Activated T-helper 2 cell treated with anti-CD3 and anti-CD28 coated beads, Interferon-gamma antibody, Interleukin-2, Interleukin-4, amounts not matched to agents 10 μg/mL and 5 μg/mL and 100 μg/mL, durations not matched to agents 14 hours and 24 hours and 36 hours (primary cell): ENCODE measurements around the gene IL17C. TPM values are rescaled to one million over a fixed set of nuclear protein-coding genes. Genes with fewer than 3 reads are reported as not detected.
A peak's percentile ranks its signal among the peaks of the same experiment; 100 is the strongest.

Experiments used
- DNase-seq: peaks from one replicate; pipeline ENCODE4 v3.0.0; 2021; ENCODE audit warnings: low spot score
- H3K27ac Mint-ChIP-seq: one replicate; pipeline ENCODE4 v1.8.0; 2021; ENCODE audit warnings: mixed read lengths
- H3K27me3 Mint-ChIP-seq: one replicate; pipeline ENCODE4 v1.8.0; 2021; ENCODE audit warnings: low read depth, mixed read lengths
- H3K36me3 Mint-ChIP-seq: one replicate; pipeline ENCODE4 v1.8.0; 2021; ENCODE audit warnings: low read depth, mixed read lengths
- H3K4me1 Mint-ChIP-seq: one replicate; pipeline ENCODE4 v1.8.0; 2021; ENCODE audit warnings: low read depth, mixed read lengths
- H3K4me3 Mint-ChIP-seq: one replicate; pipeline ENCODE4 v1.8.0; 2021; ENCODE audit warnings: low read depth, mild to moderate bottlenecking, moderate library complexity, mixed read lengths
- H3K9me3 Mint-ChIP-seq: one replicate; pipeline ENCODE4 v1.8.0; 2021; ENCODE audit warnings: mixed read lengths
- intact Hi-C: fragments of 100-400 bp; cut with micrococcal nuclease; formaldehyde crosslinking; loops from one replicate; pipeline ENCODE4 v1.15.1; 2023
- total RNA-seq: library from RNA; stranded (reverse); gene quantifications from 2 replicates; pipeline ENCODE4 v1.2.3, GENCODE V29; 2022

Gene IL17C
- total RNA-seq, 1 donor from 2014 or later: not detected

DNA sequence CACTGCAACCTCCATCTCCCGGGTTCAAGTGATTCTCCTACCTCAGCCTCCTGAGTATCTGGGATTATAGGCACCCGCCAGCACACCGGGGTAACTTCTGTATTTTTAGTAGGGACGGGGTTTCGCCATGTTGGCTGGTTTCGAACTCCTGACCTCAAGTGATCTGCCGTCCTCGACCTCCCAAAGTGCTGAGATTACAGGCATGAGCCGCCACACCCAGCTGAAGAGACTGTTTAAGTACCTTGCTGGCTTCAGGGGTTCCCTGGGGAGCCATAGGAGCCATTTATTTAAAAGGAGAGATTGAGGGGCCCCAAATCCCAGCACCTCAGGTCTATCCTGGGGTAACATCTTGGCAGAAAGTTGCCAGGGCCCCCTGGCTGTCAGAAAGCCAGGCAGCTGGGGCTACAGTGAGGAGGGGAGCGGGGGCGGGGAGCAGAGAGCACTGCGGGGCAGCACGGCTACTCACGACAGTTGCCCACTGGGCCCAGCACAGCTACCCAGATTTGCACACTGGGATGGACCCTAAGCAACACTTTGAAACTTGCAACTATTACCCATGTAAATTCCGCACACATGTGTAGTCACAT is 46.3 kb downstream of the IL17C start:
- Mint-ChIP-seq H3K9me3 (no peaks in the 10 kb centered on the region), H3K36me3 (peaks cover 3% of the 10 kb centered on the region), H3K27ac (no peak overlapping the region), H3K27me3 (no peaks in the 10 kb centered on the region), H3K4me3 (peak overlapping the region; percentile 74), H3K4me1 (peaks cover 27% of the 10 kb centered on the region)
- no peak for DNase-seq
- intact Hi-C loops: no loop called here

GRCh38 chr16:88685156-88686061 is 47.0 kb downstream of the IL17C start:
- Mint-ChIP-seq H3K27ac (no peak overlapping the region), H3K9me3 (no peaks in the 10 kb centered on the region), H3K27me3 (no peaks in the 10 kb centered on the region), H3K4me1 (peaks cover 28% of the 10 kb centered on the region), H3K36me3 (peaks cover 3% of the 10 kb centered on the region), H3K4me3 (peak overlapping the region; percentile 74)
- no peak for DNase-seq
- intact Hi-C loops: loop anchor here (1.0 kb wide), 3 partner anchors 16 to 34 kb away; partner anchors contain the start of genes CYBA and MVD

DNA sequence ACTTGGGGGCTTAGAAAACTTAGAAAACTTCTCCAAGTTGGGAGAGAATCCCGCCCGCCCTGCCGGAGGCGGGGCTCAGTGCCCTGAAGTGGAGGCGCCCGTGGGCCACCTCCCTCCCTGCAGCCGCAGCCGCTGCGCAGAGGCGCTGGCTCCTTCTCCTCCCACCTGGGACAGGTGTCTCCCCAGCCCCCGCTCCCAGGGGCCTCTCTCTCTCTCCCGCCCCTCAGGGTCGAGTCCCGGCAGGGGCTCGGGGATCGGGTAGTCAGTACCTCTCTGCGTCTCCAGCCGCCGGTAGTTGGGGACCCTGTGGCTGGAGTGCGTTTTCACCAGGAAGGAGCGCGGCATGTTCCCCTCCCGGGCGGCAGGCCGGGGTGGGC is 47.7 kb downstream of the IL17C start:
- H3K4me1 Mint-ChIP-seq: peaks cover 31% of the 10 kb centered on the region
- intact Hi-C loops: loop anchor here (1.0 kb wide), 3 partner anchors 15 to 35 kb away; partner anchors contain the start of genes CYBA and MVD

DNA sequence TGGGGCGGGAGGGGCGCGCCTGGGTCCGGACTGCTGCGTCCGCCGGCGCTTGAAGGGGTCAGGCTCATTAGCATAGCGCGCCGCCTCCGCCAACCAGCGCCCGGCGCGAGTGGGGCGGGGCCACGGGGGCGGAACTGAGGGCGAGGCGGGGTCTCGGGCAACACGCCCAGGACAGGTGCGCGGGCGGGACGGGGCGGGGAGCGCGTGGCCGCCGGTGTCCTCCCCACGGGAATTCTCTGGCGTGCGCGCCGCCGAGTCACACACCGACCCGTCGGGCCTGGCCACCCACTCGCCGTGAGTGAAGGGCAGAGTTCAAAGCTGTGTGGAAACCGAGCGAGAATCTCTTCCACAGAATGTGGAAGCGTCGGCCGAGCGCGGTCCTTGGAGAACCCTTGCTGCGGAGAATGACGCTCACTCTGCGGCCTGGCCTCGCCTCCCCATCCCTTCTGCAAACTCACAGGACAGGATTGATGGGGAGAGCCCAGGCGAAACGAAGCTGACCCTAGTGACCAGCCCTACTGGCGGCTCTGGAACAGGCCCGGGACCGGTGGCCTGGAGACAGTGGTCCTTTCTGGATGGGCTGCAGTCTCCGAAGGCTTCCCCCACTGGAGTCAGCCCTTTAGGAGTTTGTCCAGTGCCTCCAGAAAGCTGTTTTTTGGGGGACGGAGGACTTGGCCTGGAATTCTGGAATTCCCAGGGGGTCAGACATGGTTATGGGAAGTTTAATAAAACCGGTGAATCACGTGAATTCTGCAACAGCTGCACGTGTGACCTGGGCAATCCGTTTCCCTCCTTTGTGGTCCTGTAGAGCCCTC is 48.3 kb downstream of the IL17C start, which contains the start of gene SNAI3:
TSS of gene SNAI3 (minus strand) at position 69 of the 815 bp plus-strand sequence. CDS start 101 bp downstream, outside the sequence.
- Mint-ChIP-seq H3K4me3 (peak within 1 kb of the TSS; percentile 74), H3K9me3 (no peaks in the 10 kb centered on the region), H3K36me3 (no peaks in the 10 kb centered on the region), H3K27ac (no peak within 1 kb of the TSS), H3K27me3 (no peaks in the 10 kb centered on the region), H3K4me1 (peaks cover 32% of the 10 kb centered on the region)
- DNase-seq: peak; percentile 85
- intact Hi-C loops: loop anchor here (1.0 kb wide), 3 partner anchors 15 to 35 kb away; partner anchors contain the start of genes CYBA and MVD

More for the DNA sequence above, 47.7 kb downstream of the IL17C start:
- no peaks in the 10 kb centered on the region for H3K36me3 Mint-ChIP-seq
- no peaks in the 10 kb centered on the region for H3K9me3 Mint-ChIP-seq
- no peak overlapping the region for H3K27ac Mint-ChIP-seq
- DNase-seq: no peak
- no peaks in the 10 kb centered on the region for H3K27me3 Mint-ChIP-seq
- H3K4me3 Mint-ChIP-seq: peak overlapping the region; percentile 74

GRCh38 chr16:88687254-88687576 is 48.8 kb downstream of the IL17C start:
- no peaks in the 10 kb centered on the region for H3K36me3 Mint-ChIP-seq
- H3K27ac Mint-ChIP-seq: no peak overlapping the region
- H3K27me3 Mint-ChIP-seq: no peaks in the 10 kb centered on the region
- intact Hi-C loops: no loop called here
- peak overlapping the region; percentile 26 for H3K4me3 Mint-ChIP-seq
- DNase-seq: no peak
- no peaks in the 10 kb centered on the region for H3K9me3 Mint-ChIP-seq
- peaks cover 30% of the 10 kb centered on the region for H3K4me1 Mint-ChIP-seq

DNA sequence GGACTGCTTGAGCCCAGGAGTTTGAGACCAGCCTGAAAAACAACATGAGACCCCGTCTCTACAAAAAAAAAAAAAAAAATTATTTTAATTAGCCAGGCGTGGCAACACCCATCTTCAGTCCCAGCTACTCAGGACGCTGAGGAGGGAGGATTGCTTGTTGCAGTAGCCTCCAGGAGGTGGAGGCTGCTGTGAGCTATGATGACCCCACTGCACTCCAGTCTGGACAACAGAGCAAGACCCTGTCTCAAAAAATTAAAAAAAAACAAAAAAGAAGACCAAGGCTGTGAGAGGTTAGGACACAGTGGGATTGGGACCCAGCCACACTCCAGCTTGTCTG is 49.3 kb downstream of the IL17C start:
- H3K9me3 Mint-ChIP-seq: no peaks in the 10 kb centered on the region
- H3K27me3 Mint-ChIP-seq: no peaks in the 10 kb centered on the region
- DNase-seq: no peak
- peaks cover 28% of the 10 kb centered on the region for H3K4me1 Mint-ChIP-seq
- no peak overlapping the region for H3K4me3 Mint-ChIP-seq
- intact Hi-C loops: no loop called here
- no peak overlapping the region for H3K27ac Mint-ChIP-seq
- no peaks in the 10 kb centered on the region for H3K36me3 Mint-ChIP-seq

DNA sequence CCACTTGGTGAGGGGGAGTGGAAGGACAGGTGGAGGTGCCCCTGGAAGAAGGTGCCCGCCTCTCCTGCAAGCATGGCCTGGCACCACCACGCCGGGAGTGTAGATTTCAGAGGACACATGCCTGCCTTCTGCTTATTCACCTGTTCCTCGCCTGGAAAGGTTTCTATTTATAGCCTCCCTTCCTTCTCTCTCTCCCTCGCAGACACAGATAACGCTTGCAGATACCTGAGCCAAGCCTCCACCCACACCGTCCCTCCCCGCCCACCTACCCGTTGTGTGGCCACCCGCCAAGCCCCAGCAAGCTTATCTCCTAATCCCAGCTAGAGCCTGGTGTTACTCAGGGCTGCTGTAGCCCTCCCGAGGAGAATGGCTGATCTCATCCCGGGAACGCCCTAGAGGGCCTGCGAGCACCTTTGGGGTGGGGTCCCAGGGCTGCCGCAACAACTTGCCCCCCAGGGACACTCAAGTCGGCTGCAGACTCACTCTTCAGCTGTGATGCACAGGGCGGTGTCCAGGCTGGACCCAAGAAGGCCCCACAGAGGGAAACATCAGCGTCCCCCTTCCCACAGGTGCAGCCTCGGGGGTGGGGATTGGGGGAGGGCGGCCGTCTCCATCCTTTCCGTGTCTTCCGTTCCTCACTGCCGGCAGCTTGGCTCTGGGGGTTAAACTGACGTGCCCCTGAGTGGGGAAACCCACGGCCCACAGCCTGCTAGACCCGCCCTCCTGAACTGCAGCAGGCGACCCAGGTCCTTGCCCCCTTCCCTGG is 49.8 kb downstream of the IL17C start:
- intact Hi-C loops: no loop called here
- no peaks in the 10 kb centered on the region for H3K27me3 Mint-ChIP-seq
- H3K4me1 Mint-ChIP-seq: peaks cover 31% of the 10 kb centered on the region
- H3K4me3 Mint-ChIP-seq: no peak overlapping the region
- H3K27ac Mint-ChIP-seq: no peak overlapping the region
- H3K9me3 Mint-ChIP-seq: no peaks in the 10 kb centered on the region
- no peak for DNase-seq
- H3K36me3 Mint-ChIP-seq: no peaks in the 10 kb centered on the region

Other genes starting within 250 kb of the IL17C start
- 12.9 and 14.5 TPM in 2 replicates for gene ZFPM1, start 185.3 kb upstream of the IL17C start, total RNA-seq
- gene ZC3H18, start 68.2 kb upstream of the IL17C start, total RNA-seq: 93.9 and 101 TPM in 2 replicates
- gene CYBA, start 12.5 kb downstream of the IL17C start, total RNA-seq: 233 and 242 TPM in 2 replicates
- gene MVD, start 24.5 kb downstream of the IL17C start, total RNA-seq: 132 and 137 TPM in 2 replicates
- gene SNAI3, start 47.9 kb downstream of the IL17C start, total RNA-seq: 2.0 and 2.3 TPM in 2 replicates
- gene RNF166, start 67.8 kb downstream of the IL17C start, total RNA-seq: 39.9 and 52.1 TPM in 2 replicates
- gene CTU2, start 67.9 kb downstream of the IL17C start, total RNA-seq: 43.8 and 43.9 TPM in 2 replicates
- 240 and 255 TPM in 2 replicates for gene PIEZO1, start 146.6 kb downstream of the IL17C start, total RNA-seq
- 79.9 and 90.9 TPM in 2 replicates for gene CDT1, start 165.2 kb downstream of the IL17C start, total RNA-seq
- 294 and 300 TPM in 2 replicates for gene APRT, start 173.4 kb downstream of the IL17C start, total RNA-seq
- 26.1 and 27.8 TPM in 2 replicates for gene GALNS, start 218.4 kb downstream of the IL17C start, total RNA-seq
- gene TRAPPC2L, start 218.6 kb downstream of the IL17C start, total RNA-seq: 56.5 and 57.5 TPM in 2 replicates
- gene PABPN1L, start 228.1 kb downstream of the IL17C start, total RNA-seq: not detected in 2 replicates